ENCODE measurements around the gene NARF. TPM values are rescaled to one million over a fixed set of nuclear protein-coding genes. Genes with fewer than 3 reads are reported as not detected.
A peak's percentile ranks its signal among the peaks of the same experiment; 100 is the strongest.

Gene NARF
- total RNA-seq, 4 donors from 2014 or later: 33.2 to 47.5 (median 40.2) TPM

DNA sequence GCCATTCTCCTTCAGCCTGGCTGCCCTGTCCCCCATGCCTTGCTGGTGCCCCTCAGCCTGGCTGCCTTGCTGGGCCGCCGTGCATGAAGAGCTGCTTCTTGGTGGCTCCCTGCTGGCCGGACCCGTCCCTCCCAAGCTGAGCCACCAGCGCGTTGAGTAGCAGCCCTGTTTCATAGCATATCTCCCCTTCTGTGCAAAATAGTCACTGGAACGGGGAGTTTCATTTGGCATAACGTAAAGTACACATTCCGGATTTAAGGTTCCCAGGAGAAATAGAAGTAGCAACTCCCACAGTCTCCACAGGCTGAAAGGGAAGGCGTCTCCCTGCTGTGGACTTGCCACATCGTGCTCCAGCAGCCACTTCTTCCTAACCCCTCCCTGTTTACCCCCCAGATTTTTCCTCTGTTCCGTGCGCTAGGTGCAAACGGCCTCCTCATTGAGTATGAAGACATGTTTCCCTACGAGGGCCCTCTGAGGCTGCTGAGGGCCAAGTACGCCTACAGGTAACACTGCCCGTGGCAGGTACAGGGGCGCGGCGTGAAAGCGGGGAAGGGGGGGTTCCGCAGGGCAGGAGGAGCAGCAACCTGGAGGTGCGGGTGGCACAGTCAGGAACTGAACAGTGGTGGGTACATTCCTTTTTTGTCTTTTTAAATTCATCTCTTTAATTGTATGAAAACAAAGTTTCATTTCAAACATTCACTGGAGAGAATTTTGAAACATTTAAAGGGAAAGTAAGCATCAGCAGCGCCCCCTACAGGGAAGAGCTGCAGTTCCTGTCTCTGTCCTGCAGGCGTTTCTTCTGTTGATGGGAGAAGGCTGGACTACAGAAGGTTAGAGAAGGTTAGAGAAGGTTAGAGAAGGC is 34.3 kb upstream of the NARF start:
- H3K27me3 ChIP-seq: no peaks in the 10 kb centered on the region
- whole genome bisulfite sequencing, 2 donors: 78 to 79% methylated on average over 20 to 23 of the region's 25 CpGs
- H3K4me1 ChIP-seq: peaks cover 3 to 8% (median 4%) of the 10 kb centered on the region in 3 donors
- no peak overlapping the region for H3K4me3 ChIP-seq
- peaks cover 0 to 30% (median 8%) of the 10 kb centered on the region in 3 donors for H3K36me3 ChIP-seq
- no peak for TF ChIP-seq POLR2A (IDR thresholded peaks at IDR 0.05)
- TF ChIP-seq, protein P1, sequence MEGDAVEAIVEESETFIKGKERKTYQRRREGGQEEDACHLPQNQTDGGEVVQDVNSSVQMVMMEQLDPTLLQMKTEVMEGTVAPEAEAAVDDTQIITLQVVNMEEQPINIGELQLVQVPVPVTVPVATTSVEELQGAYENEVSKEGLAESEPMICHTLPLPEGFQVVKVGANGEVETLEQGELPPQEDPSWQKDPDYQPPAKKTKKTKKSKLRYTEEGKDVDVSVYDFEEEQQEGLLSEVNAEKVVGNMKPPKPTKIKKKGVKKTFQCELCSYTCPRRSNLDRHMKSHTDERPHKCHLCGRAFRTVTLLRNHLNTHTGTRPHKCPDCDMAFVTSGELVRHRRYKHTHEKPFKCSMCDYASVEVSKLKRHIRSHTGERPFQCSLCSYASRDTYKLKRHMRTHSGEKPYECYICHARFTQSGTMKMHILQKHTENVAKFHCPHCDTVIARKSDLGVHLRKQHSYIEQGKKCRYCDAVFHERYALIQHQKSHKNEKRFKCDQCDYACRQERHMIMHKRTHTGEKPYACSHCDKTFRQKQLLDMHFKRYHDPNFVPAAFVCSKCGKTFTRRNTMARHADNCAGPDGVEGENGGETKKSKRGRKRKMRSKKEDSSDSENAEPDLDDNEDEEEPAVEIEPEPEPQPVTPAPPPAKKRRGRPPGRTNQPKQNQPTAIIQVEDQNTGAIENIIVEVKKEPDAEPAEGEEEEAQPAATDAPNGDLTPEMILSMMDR (IDR thresholded peaks at IDR 0.05): peak in 4 of 6 experiments; percentile 61 to 76 (median 67)
- DNase-seq: no peak
- intact Hi-C loops (cut with DNase I): no loop called here
- peaks cover 0 to 7% (median 0%) of the 10 kb centered on the region in 3 donors for H3K9me3 ChIP-seq
- no peak overlapping the region for H3K27ac ChIP-seq

DNA sequence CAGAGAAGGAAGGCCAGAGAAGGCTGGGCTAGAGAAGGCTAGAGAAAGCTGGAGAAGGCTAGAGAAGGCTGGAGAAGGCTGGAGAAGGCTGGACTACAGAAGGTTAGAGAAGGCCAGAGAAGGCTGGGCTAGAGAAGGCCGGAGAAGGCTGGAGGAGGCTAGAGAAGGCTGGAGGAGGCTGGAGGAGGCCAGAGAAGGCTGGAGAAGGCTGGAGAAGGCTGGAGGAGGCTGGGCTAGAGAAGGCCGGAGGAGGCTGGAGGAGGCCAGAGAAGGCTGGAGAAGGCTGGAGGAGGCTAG is 33.7 kb upstream of the NARF start:
- Histone ChIP-seq H3K9me3 (peaks cover 0 to 7% (median 0%) of the 10 kb centered on the region in 3 donors), H3K27me3 (no peaks in the 10 kb centered on the region), H3K4me1 (peaks cover 0 to 2% (median 0%) of the 10 kb centered on the region in 3 donors), H3K4me3 (no peak overlapping the region), H3K27ac (no peak overlapping the region), H3K36me3 (peaks cover 0 to 30% (median 8%) of the 10 kb centered on the region in 3 donors)
- DNase-seq: no peak
- intact Hi-C loops (cut with DNase I): no loop called here
- WGBS, 2 donors: 86 to 95% methylated on average over 2 of the region's 2 CpGs
- TF ChIP-seq, protein P1 (IDR thresholded peaks at IDR 0.05): no peak
- TF ChIP-seq POLR2A (IDR thresholded peaks at IDR 0.05): no peak

DNA sequence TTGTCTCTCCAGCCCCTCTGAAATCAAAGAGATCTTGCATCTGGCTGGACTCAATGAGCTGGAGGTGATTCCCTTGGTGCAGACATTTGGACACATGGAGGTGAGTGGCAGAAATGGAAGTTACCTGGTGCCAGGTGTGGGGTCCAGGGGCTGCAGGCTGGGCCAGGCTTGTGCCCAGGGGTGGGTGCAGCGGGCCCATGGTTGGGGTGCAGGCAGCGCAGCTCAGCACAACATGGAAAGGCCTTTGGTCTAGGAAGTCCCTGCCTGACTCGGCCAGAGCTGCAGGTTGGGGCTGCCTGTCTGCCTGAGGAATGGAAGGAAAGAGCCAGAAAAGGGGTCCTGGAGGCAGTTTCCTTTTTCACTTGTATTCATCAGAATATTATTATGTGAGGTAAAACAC is 30.0 kb upstream of the NARF start:
- Histone ChIP-seq H3K36me3 (peaks cover 0 to 15% (median 0%) of the 10 kb centered on the region in 3 donors), H3K4me1 (no peaks in the 10 kb centered on the region), H3K27me3 (no peaks in the 10 kb centered on the region), H3K4me3 (no peak overlapping the region), H3K27ac (no peak overlapping the region), H3K9me3 (no peaks in the 10 kb centered on the region)
- intact Hi-C loops (cut with DNase I): no loop called here
- TF ChIP-seq POLR2A (IDR thresholded peaks at IDR 0.05): no peak
- TF ChIP-seq, protein P1 (IDR thresholded peaks at IDR 0.05): no peak
- 90% methylated on average over 2 of the region's 3 CpGs for WGBS, 2 donors
- DNase-seq: no peak

- TF ChIP-seq, protein P1 (IDR thresholded peaks at IDR 0.05): no peak
- TF ChIP-seq POLR2A (IDR thresholded peaks at IDR 0.05): no peak
- peaks cover 0 to 8% (median 0%) of the 10 kb centered on the region in 3 donors for H3K4me1 ChIP-seq
- no peak overlapping the region for H3K27ac ChIP-seq
- peaks cover 0 to 23% (median 0%) of the 10 kb centered on the region in 3 donors for H3K36me3 ChIP-seq
- WGBS, 2 donors: 78 to 83% methylated on average over 7 of the region's 7 CpGs
- no peaks in the 10 kb centered on the region for H3K9me3 ChIP-seq
- intact Hi-C loops (cut with DNase I): no loop called here
- no peak overlapping the region for H3K4me3 ChIP-seq
- DNase-seq: no peak
- no peaks in the 10 kb centered on the region for H3K27me3 ChIP-seq
These were observed 28.7 kb upstream of the NARF start for GRCh38 chr17:82429824-82430223.

DNA sequence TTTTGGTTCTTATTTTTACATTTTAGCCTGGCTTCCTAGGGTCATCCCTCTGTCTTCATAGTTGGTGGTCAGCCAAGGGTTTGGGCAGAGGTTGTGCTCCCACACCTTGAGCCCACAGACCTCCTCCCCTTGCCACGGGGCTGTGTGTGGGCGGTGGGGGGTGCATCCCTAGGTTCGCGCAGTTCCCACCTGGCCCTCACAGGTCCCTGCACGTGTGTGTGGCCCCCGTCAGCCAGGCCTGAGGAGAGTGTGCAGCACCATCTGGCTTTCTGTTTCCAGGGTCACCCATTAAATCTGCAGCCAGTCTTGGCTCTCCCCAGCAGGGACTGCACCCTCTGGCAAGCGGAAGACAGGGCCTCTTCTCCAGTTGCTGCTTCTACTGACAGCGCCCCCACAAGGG is 26.5 kb upstream of the NARF start:
- H3K4me1 ChIP-seq: peaks cover 0 to 9% (median 0%) of the 10 kb centered on the region in 3 donors
- intact Hi-C loops (cut with DNase I): no loop called here
- TF ChIP-seq POLR2A (IDR thresholded peaks at IDR 0.05): no peak
- TF ChIP-seq, protein P1 (IDR thresholded peaks at IDR 0.05): no peak
- no peak overlapping the region for H3K4me3 ChIP-seq
- no peak for DNase-seq
- no peaks in the 10 kb centered on the region for H3K27me3 ChIP-seq
- no peaks in the 10 kb centered on the region for H3K9me3 ChIP-seq
- H3K27ac ChIP-seq: no peak overlapping the region
- H3K36me3 ChIP-seq: peaks cover 0 to 45% (median 0%) of the 10 kb centered on the region in 3 donors
- 67 to 79% methylated on average over 2 to 8 of the region's 8 CpGs for WGBS, 2 donors

Data from esophagus squamous epithelium (tissue), 5 donors.